HepG2 (cell line): Measurements from ENCODE around the gene CAPN7. TPM values are rescaled to one million over a fixed set of nuclear protein-coding genes. Genes with fewer than 3 reads are reported as not detected.

ENCODE experiments used
- ASH2L ChIP-seq: fragments of 300-600, 200-600 bp; sonication (generic); IDR thresholded peaks from 2 replicates; pipeline ENCODE4 v1.7.0; 2017; ENCODE audit warnings: low read depth, mild to moderate bottlenecking, moderate library complexity, mixed read lengths, low read length; ENCODE audit not compliant: insufficient read length
- HNF4G ChIP-seq, 2 experiments: sonication (generic) in 1 of 2; formaldehyde crosslinking in 1 of 2; IDR thresholded peaks; 2 replicates each; pipeline versions ENCODE4 v1.4.0 to v1.6.1; 2011 to 2020; ENCODE audit warnings: borderline replicate concordance in 2 of 2, low read depth in 2 of 2, mild to moderate bottlenecking in 2 of 2, low read length in 1 of 2, missing genetic modification reagents in 1 of 2, moderate library complexity in 1 of 2
- MTA1 ChIP-seq: sonication (generic); formaldehyde crosslinking; IDR thresholded peaks from 2 replicates; pipeline ENCODE4 v1.4.0; 2020; ENCODE audit warnings: missing genetic modification reagents, mild to moderate bottlenecking, borderline replicate concordance
- MTA3 ChIP-seq: sonication (generic); formaldehyde crosslinking; IDR thresholded peaks from 2 replicates; pipeline ENCODE4 v1.4.0; 2020; ENCODE audit warnings: missing genetic modification reagents
- ZNF749 ChIP-seq: sonication (generic); formaldehyde crosslinking; IDR thresholded peaks from 2 replicates; pipeline ENCODE4 v1.8.0; 2022; ENCODE audit warnings: mild to moderate bottlenecking, missing genetic modification reagents, moderate library complexity, borderline replicate concordance
- ZNF768 ChIP-seq: sonication (generic); formaldehyde crosslinking; IDR thresholded peaks from 2 replicates; pipeline ENCODE4 v1.4.0; 2020; ENCODE audit warnings: missing genetic modification reagents
- polyA plus RNA-seq, 8 experiments: library from polyadenylated mRNA; depleted of rRNA in 3 of 8; stranded (reverse) in 7 of 8; unstranded in 1 of 8; fragments of >200 nt; fragmentation: Illumina TruSeq in 4 of 8; extraction: Trizol in 4 of 8; gene quantifications; 2 replicates each; pipeline versions ENCODE4 v1.2.1 to v1.2.3, GENCODE V29; 2011 to 2016; ENCODE audit warnings: low read depth in 4 of 8, missing spikeins in 1 of 8, mixed read lengths in 1 of 8; ENCODE audit not compliant: insufficient read depth in 1 of 8
- total RNA-seq, 5 experiments: library from RNA; depleted of rRNA; stranded (reverse); fragments of >200 nt; fragmentation: Illumina TruSeq; extraction: Trizol; gene quantifications; 2 replicates each; pipeline ENCODE4 v1.2.3, GENCODE V29; 2016; ENCODE audit warnings: low read depth in 1 of 5
- TF ChIP-seq, protein P1 (sequence below): sonication (generic); formaldehyde crosslinking; IDR thresholded peaks from 2 replicates; pipeline ENCODE4 v1.4.0; 2020; ENCODE audit warnings: missing genetic modification reagents, borderline replicate concordance
- TF ChIP-seq, protein P2 (sequence below), 2 experiments: sonication (generic) in 1 of 2; formaldehyde crosslinking in 1 of 2; IDR thresholded peaks; 2 replicates each; pipeline versions ENCODE4 v1.5.1 to v1.6.1; 2011 to 2020; ENCODE audit warnings: borderline replicate concordance in 1 of 2, low read depth in 1 of 2, low read length in 1 of 2, mild to moderate bottlenecking in 1 of 2, missing genetic modification reagents in 1 of 2, moderate library complexity in 1 of 2
- TF ChIP-seq, protein P3 (sequence below): sonication (generic); formaldehyde crosslinking; IDR thresholded peaks from 2 replicates; pipeline ENCODE4 v1.9.0; 2021; ENCODE audit warnings: missing genetic modification reagents, borderline replicate concordance
- TF ChIP-seq, protein P4 (sequence below): sonication (generic); formaldehyde crosslinking; IDR thresholded peaks from 2 replicates; pipeline ENCODE4 v1.4.0; 2020; ENCODE audit warnings: mild to moderate bottlenecking, missing genetic modification reagents
- TF ChIP-seq, protein P5 (sequence below): IDR thresholded peaks from 2 replicates; pipeline ENCODE4 v1.6.1; 2012; ENCODE audit warnings: low read depth, low read length, improper control_type of control experiment

Gene CAPN7
- total and polyA plus RNA-seq, 2 of the 13 experiments (the other 11 are each of a cell fraction or from before 2014, with no cell fraction given) = 16.7 to 36.8 TPM

DNA sequence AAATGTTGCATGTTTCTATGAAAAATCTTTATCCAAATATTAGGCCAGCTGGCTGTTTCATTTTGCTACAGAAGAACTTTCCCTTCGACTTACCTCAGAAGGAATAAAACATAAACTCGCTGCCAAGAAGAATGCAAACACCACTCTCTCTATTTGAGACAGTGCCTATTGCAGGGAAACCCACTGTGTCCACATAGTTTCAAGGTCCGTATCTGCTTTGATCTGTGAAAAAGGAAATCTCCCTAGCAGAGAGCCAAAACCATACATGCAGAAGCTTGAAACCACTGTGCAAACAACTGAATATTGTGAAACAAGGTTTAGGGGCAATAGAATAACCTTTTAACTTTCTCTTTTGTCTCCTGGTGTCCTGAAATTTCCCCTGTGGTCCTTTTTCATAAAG lies 35.0 kb upstream of the CAPN7 start (continued):
- TF ChIP-seq, protein P1, sequence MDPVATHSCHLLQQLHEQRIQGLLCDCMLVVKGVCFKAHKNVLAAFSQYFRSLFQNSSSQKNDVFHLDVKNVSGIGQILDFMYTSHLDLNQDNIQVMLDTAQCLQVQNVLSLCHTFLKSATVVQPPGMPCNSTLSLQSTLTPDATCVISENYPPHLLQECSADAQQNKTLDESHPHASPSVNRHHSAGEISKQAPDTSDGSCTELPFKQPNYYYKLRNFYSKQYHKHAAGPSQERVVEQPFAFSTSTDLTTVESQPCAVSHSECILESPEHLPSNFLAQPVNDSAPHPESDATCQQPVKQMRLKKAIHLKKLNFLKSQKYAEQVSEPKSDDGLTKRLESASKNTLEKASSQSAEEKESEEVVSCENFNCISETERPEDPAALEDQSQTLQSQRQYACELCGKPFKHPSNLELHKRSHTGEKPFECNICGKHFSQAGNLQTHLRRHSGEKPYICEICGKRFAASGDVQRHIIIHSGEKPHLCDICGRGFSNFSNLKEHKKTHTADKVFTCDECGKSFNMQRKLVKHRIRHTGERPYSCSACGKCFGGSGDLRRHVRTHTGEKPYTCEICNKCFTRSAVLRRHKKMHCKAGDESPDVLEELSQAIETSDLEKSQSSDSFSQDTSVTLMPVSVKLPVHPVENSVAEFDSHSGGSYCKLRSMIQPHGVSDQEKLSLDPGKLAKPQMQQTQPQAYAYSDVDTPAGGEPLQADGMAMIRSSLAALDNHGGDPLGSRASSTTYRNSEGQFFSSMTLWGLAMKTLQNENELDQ = no peak
- no peak for TF ChIP-seq ZNF768 (CRISPR knock-in tag)
- peak; percentile 76 for TF ChIP-seq ASH2L
- TF ChIP-seq, protein P2, sequence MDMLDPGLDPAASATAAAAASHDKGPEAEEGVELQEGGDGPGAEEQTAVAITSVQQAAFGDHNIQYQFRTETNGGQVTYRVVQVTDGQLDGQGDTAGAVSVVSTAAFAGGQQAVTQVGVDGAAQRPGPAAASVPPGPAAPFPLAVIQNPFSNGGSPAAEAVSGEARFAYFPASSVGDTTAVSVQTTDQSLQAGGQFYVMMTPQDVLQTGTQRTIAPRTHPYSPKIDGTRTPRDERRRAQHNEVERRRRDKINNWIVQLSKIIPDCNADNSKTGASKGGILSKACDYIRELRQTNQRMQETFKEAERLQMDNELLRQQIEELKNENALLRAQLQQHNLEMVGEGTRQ (IDR thresholded peaks at IDR 0.05; ENCODE audit: low read depth, low read length) = no peak
- TF ChIP-seq, protein P2 (CRISPR knock-in tag; IDR thresholded peaks at IDR 0.05; ENCODE audit: borderline replicate concordance) = no peak
- no peak for TF ChIP-seq MTA3 (CRISPR knock-in tag)
- no peak for TF ChIP-seq ZNF749
- TF ChIP-seq HNF4G (IDR thresholded peaks at IDR 0.05; ENCODE audit: borderline replicate concordance, low read depth, low read length) = peak; percentile 92
- TF ChIP-seq HNF4G (CRISPR knock-in tag; IDR thresholded peaks at IDR 0.05; ENCODE audit: borderline replicate concordance, low read depth) = peak; percentile 85
- peak; percentile 25; the same call in 1 of the 2 replicates for TF ChIP-seq MTA1 (CRISPR knock-in tag)
- TF ChIP-seq, protein P3, sequence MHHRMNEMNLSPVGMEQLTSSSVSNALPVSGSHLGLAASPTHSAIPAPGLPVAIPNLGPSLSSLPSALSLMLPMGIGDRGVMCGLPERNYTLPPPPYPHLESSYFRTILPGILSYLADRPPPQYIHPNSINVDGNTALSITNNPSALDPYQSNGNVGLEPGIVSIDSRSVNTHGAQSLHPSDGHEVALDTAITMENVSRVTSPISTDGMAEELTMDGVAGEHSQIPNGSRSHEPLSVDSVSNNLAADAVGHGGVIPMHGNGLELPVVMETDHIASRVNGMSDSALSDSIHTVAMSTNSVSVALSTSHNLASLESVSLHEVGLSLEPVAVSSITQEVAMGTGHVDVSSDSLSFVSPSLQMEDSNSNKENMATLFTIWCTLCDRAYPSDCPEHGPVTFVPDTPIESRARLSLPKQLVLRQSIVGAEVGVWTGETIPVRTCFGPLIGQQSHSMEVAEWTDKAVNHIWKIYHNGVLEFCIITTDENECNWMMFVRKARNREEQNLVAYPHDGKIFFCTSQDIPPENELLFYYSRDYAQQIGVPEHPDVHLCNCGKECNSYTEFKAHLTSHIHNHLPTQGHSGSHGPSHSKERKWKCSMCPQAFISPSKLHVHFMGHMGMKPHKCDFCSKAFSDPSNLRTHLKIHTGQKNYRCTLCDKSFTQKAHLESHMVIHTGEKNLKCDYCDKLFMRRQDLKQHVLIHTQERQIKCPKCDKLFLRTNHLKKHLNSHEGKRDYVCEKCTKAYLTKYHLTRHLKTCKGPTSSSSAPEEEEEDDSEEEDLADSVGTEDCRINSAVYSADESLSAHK (CRISPR knock-in tag) = no peak
- TF ChIP-seq, protein P4, sequence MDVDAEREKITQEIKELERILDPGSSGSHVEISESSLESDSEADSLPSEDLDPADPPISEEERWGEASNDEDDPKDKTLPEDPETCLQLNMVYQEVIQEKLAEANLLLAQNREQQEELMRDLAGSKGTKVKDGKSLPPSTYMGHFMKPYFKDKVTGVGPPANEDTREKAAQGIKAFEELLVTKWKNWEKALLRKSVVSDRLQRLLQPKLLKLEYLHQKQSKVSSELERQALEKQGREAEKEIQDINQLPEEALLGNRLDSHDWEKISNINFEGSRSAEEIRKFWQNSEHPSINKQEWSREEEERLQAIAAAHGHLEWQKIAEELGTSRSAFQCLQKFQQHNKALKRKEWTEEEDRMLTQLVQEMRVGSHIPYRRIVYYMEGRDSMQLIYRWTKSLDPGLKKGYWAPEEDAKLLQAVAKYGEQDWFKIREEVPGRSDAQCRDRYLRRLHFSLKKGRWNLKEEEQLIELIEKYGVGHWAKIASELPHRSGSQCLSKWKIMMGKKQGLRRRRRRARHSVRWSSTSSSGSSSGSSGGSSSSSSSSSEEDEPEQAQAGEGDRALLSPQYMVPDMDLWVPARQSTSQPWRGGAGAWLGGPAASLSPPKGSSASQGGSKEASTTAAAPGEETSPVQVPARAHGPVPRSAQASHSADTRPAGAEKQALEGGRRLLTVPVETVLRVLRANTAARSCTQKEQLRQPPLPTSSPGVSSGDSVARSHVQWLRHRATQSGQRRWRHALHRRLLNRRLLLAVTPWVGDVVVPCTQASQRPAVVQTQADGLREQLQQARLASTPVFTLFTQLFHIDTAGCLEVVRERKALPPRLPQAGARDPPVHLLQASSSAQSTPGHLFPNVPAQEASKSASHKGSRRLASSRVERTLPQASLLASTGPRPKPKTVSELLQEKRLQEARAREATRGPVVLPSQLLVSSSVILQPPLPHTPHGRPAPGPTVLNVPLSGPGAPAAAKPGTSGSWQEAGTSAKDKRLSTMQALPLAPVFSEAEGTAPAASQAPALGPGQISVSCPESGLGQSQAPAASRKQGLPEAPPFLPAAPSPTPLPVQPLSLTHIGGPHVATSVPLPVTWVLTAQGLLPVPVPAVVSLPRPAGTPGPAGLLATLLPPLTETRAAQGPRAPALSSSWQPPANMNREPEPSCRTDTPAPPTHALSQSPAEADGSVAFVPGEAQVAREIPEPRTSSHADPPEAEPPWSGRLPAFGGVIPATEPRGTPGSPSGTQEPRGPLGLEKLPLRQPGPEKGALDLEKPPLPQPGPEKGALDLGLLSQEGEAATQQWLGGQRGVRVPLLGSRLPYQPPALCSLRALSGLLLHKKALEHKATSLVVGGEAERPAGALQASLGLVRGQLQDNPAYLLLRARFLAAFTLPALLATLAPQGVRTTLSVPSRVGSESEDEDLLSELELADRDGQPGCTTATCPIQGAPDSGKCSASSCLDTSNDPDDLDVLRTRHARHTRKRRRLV (CRISPR knock-in tag) = no peak
- TF ChIP-seq, protein P5, sequence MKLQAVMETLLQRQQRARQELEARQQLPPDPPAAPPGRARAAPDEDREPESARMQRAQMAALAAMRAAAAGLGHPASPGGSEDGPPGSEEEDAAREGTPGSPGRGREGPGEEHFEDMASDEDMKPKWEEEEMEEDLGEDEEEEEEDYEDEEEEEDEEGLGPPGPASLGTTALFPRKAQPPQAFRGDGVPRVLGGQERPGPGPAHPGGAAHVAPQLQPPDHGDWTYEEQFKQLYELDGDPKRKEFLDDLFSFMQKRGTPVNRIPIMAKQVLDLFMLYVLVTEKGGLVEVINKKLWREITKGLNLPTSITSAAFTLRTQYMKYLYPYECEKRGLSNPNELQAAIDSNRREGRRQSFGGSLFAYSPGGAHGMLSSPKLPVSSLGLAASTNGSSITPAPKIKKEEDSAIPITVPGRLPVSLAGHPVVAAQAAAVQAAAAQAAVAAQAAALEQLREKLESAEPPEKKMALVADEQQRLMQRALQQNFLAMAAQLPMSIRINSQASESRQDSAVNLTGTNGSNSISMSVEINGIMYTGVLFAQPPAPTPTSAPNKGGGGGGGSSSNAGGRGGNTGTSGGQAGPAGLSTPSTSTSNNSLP = peak; percentile 89
